ENCODE data around the gene NCF2.

The NCF2 gene

DNA sequence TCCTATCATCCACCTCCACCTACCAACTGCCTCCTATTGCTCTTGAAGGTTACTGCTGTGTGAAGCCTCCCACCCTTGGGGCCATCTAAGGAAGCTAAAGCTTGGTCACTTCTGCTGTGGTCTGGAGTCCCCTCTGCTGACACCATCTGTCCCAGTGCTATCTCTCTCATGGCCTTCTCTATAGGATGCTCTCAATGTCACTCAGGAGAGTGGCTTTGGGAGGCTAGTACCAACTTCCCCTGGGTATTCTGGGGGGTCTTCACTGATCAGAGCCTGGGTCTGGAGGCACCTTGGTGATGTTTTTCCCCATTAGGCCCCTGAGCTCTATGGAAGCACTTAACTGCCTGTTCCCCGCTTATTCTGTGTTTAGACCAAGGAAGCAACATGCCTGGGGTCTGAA lies 12.3 kb upstream of the NCF2 start:
- DNase-seq, result no peak
- Mint-ChIP-seq H3K36me3 (ENCODE audit: low read depth) (no peaks in the 10 kb centered on the region), H3K4me3 (no peak overlapping the region), H3K9me3 (no peaks in the 10 kb centered on the region), H3K27me3 (peaks cover 2% of the 10 kb centered on the region), H3K4me1 (peaks cover 13% of the 10 kb centered on the region), H3K27ac (no peak overlapping the region)
- ATAC-seq, result no peak

DNA sequence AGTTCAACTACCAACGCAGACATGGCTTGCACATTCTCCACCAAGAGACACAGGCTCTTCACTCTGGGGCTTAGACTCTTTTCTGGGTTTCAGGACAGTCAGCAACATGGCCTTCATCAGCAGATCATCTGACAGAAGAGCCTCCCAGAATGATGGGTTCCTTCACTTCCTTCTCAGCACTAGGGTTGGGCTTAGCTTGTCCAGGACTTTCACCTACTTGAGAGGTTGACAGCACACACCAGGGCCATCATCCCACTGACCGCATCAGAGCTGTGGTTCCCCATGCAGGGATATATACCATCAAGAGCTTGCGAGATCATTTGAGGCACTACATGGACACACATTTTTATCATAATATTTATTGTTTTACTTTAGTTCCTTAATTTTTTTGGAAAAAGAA lies 10.4 kb upstream of the NCF2 start:
- ATAC-seq (no peak), DNase-seq (no peak)
- no peaks in the 10 kb centered on the region for H3K9me3 Mint-ChIP-seq
- no peak overlapping the region for H3K4me3 Mint-ChIP-seq
- no peak overlapping the region for H3K27ac Mint-ChIP-seq
- H3K27me3 Mint-ChIP-seq, result peaks cover 2% of the 10 kb centered on the region
- H3K36me3 Mint-ChIP-seq (ENCODE audit: low read depth), result no peaks in the 10 kb centered on the region
- peaks cover 11% of the 10 kb centered on the region for H3K4me1 Mint-ChIP-seq

DNA sequence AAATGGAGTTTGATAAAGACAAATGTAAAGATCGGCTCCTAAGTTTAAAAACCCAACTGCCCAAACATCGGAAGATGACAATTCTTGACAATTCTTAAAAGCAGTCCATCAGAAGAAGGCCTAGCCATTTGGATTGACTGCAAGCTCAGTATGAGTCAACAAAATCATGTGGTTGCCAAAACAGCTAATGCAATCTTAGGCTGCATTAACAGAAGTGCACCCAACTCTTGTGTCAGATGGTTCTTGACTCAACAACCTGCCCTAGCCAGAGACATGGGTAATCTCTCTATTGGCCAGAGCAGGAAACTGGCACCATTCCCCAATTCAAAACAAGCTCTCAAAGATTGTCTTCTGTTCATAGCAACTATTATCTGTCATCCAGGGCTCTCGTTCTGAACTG lies 9.9 kb upstream of the NCF2 start:
- Mint-ChIP-seq H3K9me3 (no peaks in the 10 kb centered on the region), H3K36me3 (ENCODE audit: low read depth) (no peaks in the 10 kb centered on the region), H3K4me1 (peaks cover 11% of the 10 kb centered on the region), H3K27ac (no peak overlapping the region), H3K4me3 (no peak overlapping the region), H3K27me3 (peaks cover 2% of the 10 kb centered on the region)
- ATAC-seq (peak; percentile 38), DNase-seq (no peak)

DNA sequence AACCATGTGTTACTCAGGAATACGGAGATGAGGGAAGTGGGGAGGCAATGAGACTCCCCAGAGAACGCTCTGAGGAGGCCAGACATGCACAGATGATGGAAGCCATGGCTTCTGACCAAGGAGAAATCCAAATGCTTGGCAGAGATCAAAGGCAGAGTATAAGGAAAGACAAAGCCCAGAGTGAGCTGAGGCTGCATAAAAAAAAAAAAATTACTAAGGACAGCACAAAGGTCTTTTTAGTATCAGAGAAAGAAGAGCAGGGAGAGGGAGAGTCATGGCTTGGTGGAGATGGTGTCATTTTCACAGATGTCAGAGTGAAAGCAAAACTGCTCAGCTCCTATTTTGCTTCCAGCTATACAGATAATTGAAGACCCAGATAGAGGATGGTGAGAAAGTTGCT lies 8.1 kb upstream of the NCF2 start:
- Mint-ChIP-seq H3K27ac (no peak overlapping the region), H3K4me3 (no peak overlapping the region), H3K4me1 (peaks cover 8% of the 10 kb centered on the region), H3K27me3 (no peaks in the 10 kb centered on the region), H3K9me3 (no peaks in the 10 kb centered on the region), H3K36me3 (ENCODE audit: low read depth) (no peaks in the 10 kb centered on the region)
- no peak for DNase-seq
- peak; percentile 71 for ATAC-seq

DNA sequence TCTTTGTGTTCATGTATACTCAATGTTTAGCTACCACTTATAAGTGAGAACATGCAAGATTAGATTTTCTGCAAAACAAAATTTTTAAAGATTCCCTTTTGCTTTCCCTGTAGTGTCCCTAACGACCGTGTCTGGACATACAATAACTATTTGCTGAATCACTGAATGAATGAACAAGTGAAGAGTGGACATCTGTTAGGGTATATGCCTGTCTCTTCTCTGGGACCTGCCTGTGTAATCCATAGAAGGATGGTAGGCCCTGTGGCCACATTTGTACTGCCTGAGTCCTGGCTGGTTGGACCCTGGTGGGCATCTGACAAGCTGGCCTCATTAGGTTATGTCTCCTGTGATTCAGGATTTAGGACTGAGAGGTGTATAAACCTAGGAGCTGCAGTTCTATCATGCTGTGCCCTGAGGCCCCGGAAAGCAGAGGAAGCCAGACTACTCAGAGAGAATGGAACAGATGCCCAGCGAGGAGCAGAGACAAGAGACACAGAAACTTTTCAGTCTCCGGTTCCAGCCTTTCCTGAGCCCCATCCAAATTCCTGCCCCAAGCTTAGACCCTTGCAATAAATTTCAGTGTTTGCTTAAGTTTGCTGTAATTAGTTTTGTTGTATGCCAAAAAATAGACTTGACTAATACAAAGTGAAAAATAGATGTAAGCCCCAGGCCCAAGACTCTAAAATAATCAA lies 7.5 kb upstream of the NCF2 start:
- Mint-ChIP-seq H3K27me3 (no peaks in the 10 kb centered on the region), H3K4me3 (no peak overlapping the region)

DNA sequence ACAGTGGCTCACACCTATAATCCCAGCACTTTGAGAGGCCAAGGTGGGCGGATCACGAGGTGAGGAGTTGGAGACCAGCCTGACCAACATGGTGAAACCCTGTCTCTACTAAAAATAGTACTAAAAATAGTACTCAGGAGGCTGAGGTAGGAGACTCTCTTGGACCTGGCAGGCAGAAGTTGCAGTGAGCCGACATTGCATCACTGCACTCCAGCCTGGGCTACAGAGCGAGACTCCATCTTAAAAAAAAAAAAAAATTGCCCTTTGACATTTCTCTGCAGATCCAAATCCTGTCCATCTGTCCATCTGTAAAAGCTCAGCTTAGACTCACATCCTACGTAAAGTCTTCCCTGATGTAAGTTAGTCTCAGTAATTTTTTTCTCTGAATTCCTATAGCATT lies 6.2 kb upstream of the NCF2 start:
- H3K9me3 Mint-ChIP-seq, result no peaks in the 10 kb centered on the region
- no peaks in the 10 kb centered on the region for H3K36me3 Mint-ChIP-seq (ENCODE audit: low read depth)
- no peak for ATAC-seq
- H3K4me1 Mint-ChIP-seq, result peaks cover 25% of the 10 kb centered on the region
- DNase-seq, result no peak
- H3K4me3 Mint-ChIP-seq, result no peak overlapping the region
- H3K27me3 Mint-ChIP-seq, result no peaks in the 10 kb centered on the region
- no peak overlapping the region for H3K27ac Mint-ChIP-seq

More for the DNA sequence above, 7.5 kb upstream of the NCF2 start:
- DNase-seq (no peak), ATAC-seq (no peak)
- H3K4me1 Mint-ChIP-seq, result peaks cover 14% of the 10 kb centered on the region
- no peak overlapping the region for H3K27ac Mint-ChIP-seq
- no peaks in the 10 kb centered on the region for H3K36me3 Mint-ChIP-seq (ENCODE audit: low read depth)
- H3K9me3 Mint-ChIP-seq, result no peaks in the 10 kb centered on the region

DNA sequence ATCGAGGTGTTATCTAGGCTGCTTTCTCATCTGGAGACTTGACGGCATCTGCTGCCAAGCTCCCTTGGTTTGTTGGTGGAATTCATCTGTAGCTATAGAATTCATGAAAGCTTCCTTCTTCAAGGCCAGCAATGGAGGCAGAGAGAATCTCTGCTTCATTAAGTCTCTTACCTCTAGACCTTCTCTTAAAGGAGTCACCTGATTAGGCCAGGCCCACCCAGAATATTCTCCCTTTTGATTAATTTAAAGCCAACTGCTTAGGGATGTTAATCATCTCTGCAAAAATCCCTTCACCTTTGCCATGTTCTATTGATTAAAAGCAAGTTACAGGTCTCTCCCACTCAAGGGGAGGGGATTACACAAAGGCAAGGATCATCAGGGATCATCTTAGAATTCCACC lies 5.3 kb upstream of the NCF2 start:
- Mint-ChIP-seq H3K36me3 (ENCODE audit: low read depth) (no peaks in the 10 kb centered on the region), H3K27me3 (no peaks in the 10 kb centered on the region), H3K4me3 (no peak overlapping the region), H3K4me1 (peaks cover 32% of the 10 kb centered on the region), H3K27ac (no peak overlapping the region), H3K9me3 (no peaks in the 10 kb centered on the region)
- ATAC-seq (no peak), DNase-seq (no peak)

DNA sequence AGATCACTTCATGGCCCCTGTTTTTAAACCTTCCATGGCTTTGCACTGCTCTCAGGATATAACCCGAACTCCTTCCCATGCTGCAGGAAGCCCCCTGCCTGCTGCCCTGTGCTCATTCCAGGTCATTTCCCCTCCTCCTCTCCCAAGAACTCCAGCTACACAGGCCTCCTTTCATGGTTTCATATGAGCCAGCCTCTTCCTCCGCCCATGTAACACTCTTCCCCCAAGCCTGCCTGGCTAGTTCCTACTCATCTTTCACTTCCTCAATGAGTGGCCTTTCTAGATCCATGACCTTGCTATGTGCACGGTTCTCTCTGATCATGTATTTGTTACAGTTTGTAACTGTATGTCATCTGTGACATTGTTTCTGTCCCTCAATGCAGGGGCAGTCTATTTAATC lies 3.1 kb upstream of the NCF2 start:
- Mint-ChIP-seq H3K27ac (peak overlapping the region; percentile 29), H3K4me3 (no peak overlapping the region), H3K9me3 (no peaks in the 10 kb centered on the region), H3K27me3 (no peaks in the 10 kb centered on the region), H3K4me1 (peaks cover 46% of the 10 kb centered on the region), H3K36me3 (ENCODE audit: low read depth) (no peaks in the 10 kb centered on the region)
- ATAC-seq (peak; percentile 13), DNase-seq (no peak)

DNA sequence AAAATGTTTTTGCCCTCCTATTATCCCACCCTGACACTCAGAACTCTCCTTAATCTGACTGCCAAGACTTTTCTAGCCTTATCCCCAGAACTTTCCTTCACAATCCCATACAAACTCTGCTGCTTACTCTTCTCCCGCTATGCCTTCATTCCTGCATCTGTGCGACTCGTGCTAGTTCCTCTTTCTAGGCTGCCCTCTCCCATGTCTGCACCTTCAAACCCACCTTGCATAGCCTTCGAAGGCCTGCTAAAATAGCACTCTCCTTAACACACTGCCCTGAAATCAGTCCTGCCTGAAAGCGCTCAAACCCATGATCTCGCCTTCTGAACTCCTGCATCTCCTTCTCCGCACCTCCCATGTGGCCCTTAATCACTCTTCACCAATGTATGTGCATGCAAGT lies 2.5 kb upstream of the NCF2 start:
- no peak overlapping the region for H3K4me3 Mint-ChIP-seq
- no peak for DNase-seq
- no peaks in the 10 kb centered on the region for H3K27me3 Mint-ChIP-seq
- no peaks in the 10 kb centered on the region for H3K36me3 Mint-ChIP-seq (ENCODE audit: low read depth)
- H3K9me3 Mint-ChIP-seq, result no peaks in the 10 kb centered on the region
- no peak overlapping the region for H3K27ac Mint-ChIP-seq
- peaks cover 44% of the 10 kb centered on the region for H3K4me1 Mint-ChIP-seq
- ATAC-seq, result no peak

DNA sequence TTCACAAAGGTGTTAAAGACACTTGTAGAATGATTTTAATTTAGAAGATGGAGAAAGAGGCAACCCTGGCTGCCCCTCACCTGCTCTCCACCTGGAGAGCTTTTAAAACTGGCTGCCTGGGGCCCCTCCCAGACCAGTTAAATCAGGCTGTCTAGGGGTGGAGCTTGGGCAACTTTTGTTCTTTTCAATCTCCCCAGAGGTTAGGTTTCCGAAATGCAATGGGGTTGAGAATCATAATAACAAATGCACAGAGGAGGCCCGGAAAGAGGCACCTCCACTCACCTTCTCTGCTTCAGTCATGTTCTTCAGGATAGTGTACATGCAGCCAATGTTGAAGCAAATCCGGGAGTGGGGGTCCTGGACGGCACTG lies 400 bp downstream of the NCF2 start:
- no peaks in the 10 kb centered on the region for H3K36me3 Mint-ChIP-seq (ENCODE audit: low read depth)
- ATAC-seq (no peak), DNase-seq (no peak)
- H3K4me1 Mint-ChIP-seq, result peaks cover 47% of the 10 kb centered on the region
- no peaks in the 10 kb centered on the region for H3K27me3 Mint-ChIP-seq
- H3K9me3 Mint-ChIP-seq, result no peaks in the 10 kb centered on the region
- H3K27ac Mint-ChIP-seq, result peak overlapping the region; percentile 74
- H3K4me3 Mint-ChIP-seq, result peak overlapping the region; percentile 66

DNA sequence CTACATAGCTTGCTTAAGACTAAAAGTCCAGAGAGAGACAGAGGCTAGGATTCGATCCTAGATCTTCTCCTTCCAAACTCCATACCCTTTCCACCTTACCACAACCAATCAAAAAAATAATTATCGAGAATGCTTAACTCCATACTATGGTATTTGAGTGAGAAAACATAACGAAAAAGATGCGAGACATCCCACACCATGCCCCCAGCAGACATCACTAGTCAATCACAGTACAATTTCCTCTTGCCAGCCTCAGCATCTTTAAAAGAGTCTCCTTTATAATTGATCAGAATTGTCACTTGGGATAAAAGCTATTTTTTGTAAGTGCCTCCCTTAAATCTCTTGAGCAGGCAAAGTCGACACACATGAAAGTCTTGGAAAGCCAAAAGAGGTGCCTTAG lies 875 bp downstream of the NCF2 start:
- Mint-ChIP-seq H3K4me1 (peaks cover 47% of the 10 kb centered on the region), H3K27ac (peak overlapping the region; percentile 23), H3K36me3 (ENCODE audit: low read depth) (no peaks in the 10 kb centered on the region), H3K27me3 (no peaks in the 10 kb centered on the region), H3K9me3 (no peaks in the 10 kb centered on the region), H3K4me3 (peak overlapping the region; percentile 66)
- DNase-seq (no peak), ATAC-seq (no peak)

DNA sequence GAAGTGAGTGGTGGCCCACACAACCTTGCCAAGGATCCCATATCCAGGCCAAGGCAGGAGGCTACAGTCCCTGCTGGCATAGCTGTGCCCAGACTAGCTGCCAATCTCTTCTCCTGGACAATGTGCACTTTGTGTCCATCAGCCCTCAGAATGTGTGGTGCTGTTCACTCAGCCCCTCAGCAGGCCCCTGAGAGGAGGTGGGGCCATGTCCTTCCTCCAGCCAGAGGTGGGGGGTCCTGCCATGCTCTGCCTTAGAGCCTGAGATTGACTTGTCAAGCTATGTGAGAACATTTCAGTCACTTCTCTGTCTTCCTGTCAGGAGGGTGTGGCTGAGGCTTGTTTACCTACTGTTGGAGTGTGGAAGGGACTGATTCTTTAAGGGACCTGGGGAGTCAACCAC lies 1.4 kb downstream of the NCF2 start:
- ATAC-seq (no peak), DNase-seq (no peak)
- H3K27me3 Mint-ChIP-seq, result no peaks in the 10 kb centered on the region
- no peaks in the 10 kb centered on the region for H3K36me3 Mint-ChIP-seq (ENCODE audit: low read depth)
- H3K4me3 Mint-ChIP-seq, result no peak overlapping the region
- H3K9me3 Mint-ChIP-seq, result no peaks in the 10 kb centered on the region
- peaks cover 47% of the 10 kb centered on the region for H3K4me1 Mint-ChIP-seq
- H3K27ac Mint-ChIP-seq, result no peak overlapping the region

DNA sequence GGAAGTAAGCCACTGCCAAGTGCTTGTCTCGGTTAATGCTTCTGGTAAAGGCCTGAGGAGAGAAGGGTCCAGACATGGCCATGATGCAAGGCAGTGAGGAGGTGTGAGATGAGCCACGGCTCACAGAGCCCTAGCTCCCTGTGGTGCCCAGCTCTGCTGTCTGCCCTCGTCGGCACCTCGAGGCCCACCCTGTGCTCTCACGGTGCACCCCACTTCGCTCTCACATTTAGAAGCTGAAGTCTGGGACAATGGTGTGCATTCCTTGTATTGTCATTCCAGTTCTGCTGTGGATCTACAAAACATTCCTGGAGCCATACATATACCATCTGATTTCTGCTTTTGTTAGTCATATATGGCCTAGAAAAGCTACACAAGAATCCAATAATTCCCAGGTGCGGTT lies 3.3 kb downstream of the NCF2 start:
- H3K4me1 Mint-ChIP-seq, result peaks cover 31% of the 10 kb centered on the region
- ATAC-seq (no peak), DNase-seq (no peak)
- H3K27me3 Mint-ChIP-seq, result no peaks in the 10 kb centered on the region
- no peaks in the 10 kb centered on the region for H3K9me3 Mint-ChIP-seq
- no peak overlapping the region for H3K4me3 Mint-ChIP-seq
- H3K27ac Mint-ChIP-seq, result no peak overlapping the region
- H3K36me3 Mint-ChIP-seq (ENCODE audit: low read depth), result no peaks in the 10 kb centered on the region

DNA sequence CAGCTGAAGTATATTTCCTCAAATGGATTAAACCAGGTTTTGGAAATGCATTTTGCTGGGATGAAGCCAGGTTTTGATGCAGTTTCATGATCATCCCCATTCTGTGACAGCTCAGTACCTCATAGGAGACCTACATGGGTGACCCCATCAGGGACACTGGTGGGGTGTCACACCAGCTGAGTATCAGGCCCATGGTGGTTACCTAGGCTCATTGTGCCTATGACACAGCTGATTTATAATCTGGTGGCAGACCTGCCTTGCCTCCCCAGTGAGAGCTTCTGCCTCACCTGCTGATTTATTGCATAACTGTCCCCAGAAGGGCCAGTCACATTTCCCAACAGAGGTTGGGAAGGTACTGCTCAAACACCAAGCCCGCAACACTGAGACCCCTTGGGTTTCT lies 3.8 kb downstream of the NCF2 start:
- no peaks in the 10 kb centered on the region for H3K27me3 Mint-ChIP-seq
- peaks cover 28% of the 10 kb centered on the region for H3K4me1 Mint-ChIP-seq
- ATAC-seq (no peak), DNase-seq (no peak)
- no peaks in the 10 kb centered on the region for H3K9me3 Mint-ChIP-seq
- H3K36me3 Mint-ChIP-seq (ENCODE audit: low read depth), result no peaks in the 10 kb centered on the region
- H3K27ac Mint-ChIP-seq, result no peak overlapping the region
- no peak overlapping the region for H3K4me3 Mint-ChIP-seq

DNA sequence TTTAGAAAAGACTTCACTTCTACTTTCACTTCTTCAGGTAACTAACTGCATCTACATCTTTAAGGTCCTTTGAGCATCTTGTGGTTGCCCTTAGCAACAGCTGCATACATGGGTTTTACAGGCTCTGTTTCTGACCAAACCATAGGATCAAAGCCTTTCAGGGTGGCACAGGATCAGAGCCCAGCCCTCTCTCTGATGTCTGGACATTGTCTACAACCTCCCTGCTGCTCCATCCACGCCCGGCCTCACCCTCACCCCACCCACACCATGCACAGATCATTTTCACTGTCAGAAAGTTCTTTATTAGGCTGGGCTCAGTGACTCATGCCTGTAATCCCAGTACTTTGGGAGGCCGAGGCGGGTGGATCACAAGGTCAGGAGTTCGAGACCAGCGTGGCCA lies 5.2 kb downstream of the NCF2 start:
- H3K36me3 Mint-ChIP-seq (ENCODE audit: low read depth), result no peaks in the 10 kb centered on the region
- ATAC-seq, result no peak
- peaks cover 21% of the 10 kb centered on the region for H3K4me1 Mint-ChIP-seq
- no peak overlapping the region for H3K27ac Mint-ChIP-seq
- H3K27me3 Mint-ChIP-seq, result no peaks in the 10 kb centered on the region
- no peaks in the 10 kb centered on the region for H3K9me3 Mint-ChIP-seq
- no peak for DNase-seq
- H3K4me3 Mint-ChIP-seq, result no peak overlapping the region

DNA sequence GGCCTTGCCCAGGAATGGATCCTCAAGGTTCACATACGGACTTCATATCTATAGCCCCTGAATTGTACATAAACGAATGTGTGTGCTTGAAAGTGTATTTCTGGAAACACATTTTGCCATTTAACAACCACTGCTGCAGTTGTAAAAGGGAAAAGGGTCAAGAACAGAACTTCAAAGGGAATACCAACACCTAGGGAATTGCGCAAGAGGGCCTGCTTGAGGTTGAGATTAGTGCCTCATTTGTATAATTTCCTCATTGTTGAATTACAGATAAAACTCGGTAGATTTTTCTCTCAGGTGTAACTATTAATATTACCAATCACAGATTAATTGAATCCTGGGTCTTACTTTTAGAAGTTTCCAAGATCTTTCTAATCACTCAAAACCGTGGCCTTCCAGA lies 6.1 kb downstream of the NCF2 start:
- peaks cover 17% of the 10 kb centered on the region for H3K4me1 Mint-ChIP-seq
- H3K27me3 Mint-ChIP-seq, result no peaks in the 10 kb centered on the region
- no peak for ATAC-seq
- no peak for DNase-seq
- H3K36me3 Mint-ChIP-seq (ENCODE audit: low read depth), result no peaks in the 10 kb centered on the region
- no peak overlapping the region for H3K4me3 Mint-ChIP-seq
- H3K9me3 Mint-ChIP-seq, result no peaks in the 10 kb centered on the region
- H3K27ac Mint-ChIP-seq, result no peak overlapping the region
